OCI-LY3 (cell line): Measurements from ENCODE around the gene SLC7A5.

Experiments used
- CTCF ChIP-seq: fragments of 200-600, 300-600 bp; sonication (generic); IDR thresholded peaks from 2 replicates; pipeline ENCODE4 v1.5.1; 2014; ENCODE audit warnings: antibody characterized with exemption, low read length, low read depth
- EZH2phosphoT487 ChIP-seq: fragments of 200-600 bp; shearing (Covaris generic); IDR thresholded peaks from 2 replicates; pipeline ENCODE4 v1.6.1; 2018; ENCODE audit warnings: antibody characterized with exemption, mixed run types, low read depth

- no peak for TF ChIP-seq CTCF
- TF ChIP-seq EZH2phosphoT487, result no peak
These were observed 67.5 kb downstream of the SLC7A5 start for GRCh38 chr16:87801679-87802259.
